ENCODE results near the gene CREB1. TPM values are rescaled to one million over a fixed set of nuclear protein-coding genes. Genes with fewer than 3 reads are reported as not detected.
"Not testable (repeated sequence)": the region's sequence is repeated elsewhere in the genome, so short reads cannot be mapped to it uniquely, and the experiment has no call there.

CREB1 gene
- total and polyA plus RNA-seq, 10 of the 15 experiments (the other 5 are each of a cell fraction or from before 2014, with no cell fraction given) = 13.4 to 76.9 (median 39.5) TPM

- TF ChIP-seq PBX3 (IDR thresholded peaks at IDR 0.05; ENCODE audit: insufficient replicate concordance, low read depth, low read length) (no peak), NR2C2 (IDR thresholded peaks at IDR 0.05; ENCODE audit: borderline replicate concordance, control insufficient read depth, insufficient read length, low read depth) (no peak), SP1 (IDR thresholded peaks at IDR 0.05; ENCODE audit: low read depth, low read length) (no peak), ZNF592 (IDR thresholded peaks at IDR 0.05) (no peak), ZNF274 (IDR thresholded peaks at IDR 0.05; ENCODE audit: insufficient read depth, insufficient read length) (no peak), ZSCAN29 (IDR thresholded peaks at IDR 0.05) (no peak)
Measured at GRCh38 chr2:207640661-207641060, 110.9 kb downstream of the CREB1 start (continued).

- Histone ChIP-seq H3K9ac (ENCODE audit: control insufficient read depth, insufficient read depth, low read length) (no peak overlapping the region), H3K4me1 (ENCODE audit: control insufficient read depth, insufficient read depth, low read length) (no peaks in the 10 kb centered on the region), H4K20me1 (ENCODE audit: control insufficient read depth, insufficient read depth) (no peaks in the 10 kb centered on the region), H3K27ac (ENCODE audit: control insufficient read depth, insufficient read depth) (no peak overlapping the region), H2AFZ (ENCODE audit: control insufficient read depth, low read depth, low read length) (no peak overlapping the region), H3K9me3 (replicated peaks; ENCODE audit: control insufficient read depth, insufficient read depth, low read length) (peaks cover 11% of the 10 kb centered on the region; the same call in 1 of the 3 replicates), H3K4me2 (ENCODE audit: control insufficient read depth, insufficient read depth) (no peak overlapping the region), H3K4me3 (no peak overlapping the region), H3K27me3 (replicated peaks in 1 of 2; ENCODE audit: control insufficient read depth in 2 of 2, insufficient read depth in 2 of 2, low read length in 1 of 2) (no peaks in the 10 kb centered on the region), H3K36me3 (ENCODE audit: control insufficient read depth in 2 of 2, insufficient read depth in 2 of 2, low read length in 1 of 2) (no peaks in the 10 kb centered on the region), H3K79me2 (ENCODE audit: control insufficient read depth, insufficient read depth, low read length) (no peaks in the 10 kb centered on the region)
- intact Hi-C loops (cut with micrococcal nuclease; ENCODE audit: unreplicated experiment) = no loop called here
- DNase-seq (ENCODE audit: low read depth, low spot score) (no peak), FAIRE-seq (no peak), ATAC-seq (no peak)
- no TSS peak for BruUV-seq (replicated peaks)
- ChIA-PET SMC1A (ENCODE audit: uncharacterized antibody, unreplicated experiment) (interaction anchor here (0.7 kb wide), 1 partner anchor 14 kb away, joined by 3 read pairs; no protein-coding TSS in a partner anchor), RAD21 (ENCODE audit: unreplicated experiment) (no interaction called here), CTCF (no interaction called here), POLR2A (no interaction called here)
- TF ChIP-seq ZNF384 (IDR thresholded peaks at IDR 0.05; ENCODE audit: borderline replicate concordance, low read depth, low read length) = no peak
- no peak for TF ChIP-seq DPF2 (IDR thresholded peaks at IDR 0.05)
- no peak for TF ChIP-seq ASH2L (IDR thresholded peaks at IDR 0.05; ENCODE audit: borderline replicate concordance, low read depth)
- no peak for TF ChIP-seq ZZZ3 (IDR thresholded peaks at IDR 0.05; ENCODE audit: control insufficient read depth, insufficient read length, low read depth)
- 93% methylated on average over 1 of the region's 1 CpG for WGBS (ENCODE audit: insufficient coverage, insufficient replicate concordance, low lambda C conversion rate, missing lambda C conversion rate)
- in situ Hi-C loops (cut with MboI) = no loop called here
Measured at GRCh38 chr2:207643892-207644291, 114.1 kb downstream of the CREB1 start.

- H4K20me1 ChIP-seq (ENCODE audit: control insufficient read depth, insufficient read depth); H3K9me3 ChIP-seq (replicated peaks; ENCODE audit: control insufficient read depth, insufficient read depth, low read length); H3K4me2 ChIP-seq (ENCODE audit: control insufficient read depth, insufficient read depth); H3K27ac ChIP-seq (ENCODE audit: control insufficient read depth, insufficient read depth); ATAC-seq; intact Hi-C loops (cut with micrococcal nuclease; ENCODE audit: unreplicated experiment); H3K36me3 ChIP-seq (ENCODE audit: control insufficient read depth in 2 of 2, insufficient read depth in 2 of 2, low read length in 1 of 2); in situ Hi-C loops (cut with MboI); BruUV-seq (replicated peaks); H3K9ac ChIP-seq (ENCODE audit: control insufficient read depth, insufficient read depth, low read length); H3K4me1 ChIP-seq (ENCODE audit: control insufficient read depth, insufficient read depth, low read length); DNase-seq (ENCODE audit: low read depth, low spot score); H3K79me2 ChIP-seq (ENCODE audit: control insufficient read depth, insufficient read depth, low read length); CTCF ChIA-PET; RAD21 ChIA-PET (ENCODE audit: unreplicated experiment); H3K4me3 ChIP-seq; H2AFZ ChIP-seq (ENCODE audit: control insufficient read depth, low read depth, low read length); H3K27me3 ChIP-seq (replicated peaks in 1 of 2; ENCODE audit: control insufficient read depth in 2 of 2, insufficient read depth in 2 of 2, low read length in 1 of 2); POLR2A ChIA-PET; FAIRE-seq: not testable (repeated sequence)
- 71% methylated on average over 7 of the region's 7 CpGs for WGBS (ENCODE audit: insufficient coverage, insufficient replicate concordance, low lambda C conversion rate, missing lambda C conversion rate)
- SMC1A ChIA-PET (ENCODE audit: uncharacterized antibody, unreplicated experiment) = interaction anchor here (1.5 kb wide), 1 partner anchor 99 kb away, joined by 3 read pairs; no protein-coding TSS in a partner anchor
Measured at GRCh38 chr2:207646582-207646981, 116.8 kb downstream of the CREB1 start.
